Measurements from ENCODE around the gene NRXN3. TPM values are rescaled to one million over a fixed set of nuclear protein-coding genes. Genes with fewer than 3 reads are reported as not detected.

The NRXN3 gene
- polyA plus RNA-seq, 1 of the 3 experiments (the other 2 are of a cell fraction): 1.6 TPM

DNA sequence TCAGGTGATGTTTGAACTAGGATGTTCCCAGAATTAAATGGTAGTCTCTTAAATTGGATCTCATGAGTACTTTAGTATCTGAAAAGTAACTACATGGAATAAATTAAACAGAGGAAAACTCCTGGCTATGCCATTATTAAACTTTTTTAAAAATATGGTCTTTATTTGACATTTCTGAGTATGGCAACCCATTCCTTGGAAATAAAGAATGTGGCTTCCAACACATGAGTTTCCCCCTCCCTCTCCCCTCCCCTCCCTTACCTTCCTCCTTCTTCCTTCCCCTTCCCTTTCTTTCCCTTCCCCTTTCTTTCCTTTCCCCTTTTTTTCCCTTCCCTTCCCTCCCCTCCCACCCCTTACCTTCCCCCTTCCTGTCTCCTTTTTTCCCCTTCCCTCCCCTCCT, 1100.9 kb downstream of the NRXN3 start:
- ChIA-PET POLR2A (no interaction called here), CTCF (no interaction called here)
- H3K79me2 ChIP-seq (ENCODE audit: insufficient read depth): no peaks in the 10 kb centered on the region; the same call in 1 of the 2 replicates
- TF ChIP-seq RFX5 (IDR thresholded peaks at IDR 0.05; ENCODE audit: low read length) (no peak), MXI1 (IDR thresholded peaks at IDR 0.05; ENCODE audit: low read depth, low read length) (no peak)
- no peak overlapping the region for H3K4me3 ChIP-seq (ENCODE audit: low read depth in 2 of 2, low read length in 1 of 2)
- H2AFZ ChIP-seq (ENCODE audit: low read depth): no peak overlapping the region
- no peaks in the 10 kb centered on the region for H3K27me3 ChIP-seq (ENCODE audit: insufficient read depth)
- H3K36me3 ChIP-seq (replicated peaks in 1 of 2; ENCODE audit: control insufficient read depth in 1 of 2, insufficient read depth in 2 of 2, low read length in 1 of 2): no peaks in the 10 kb centered on the region
- H3K27ac ChIP-seq (ENCODE audit: low read depth in 2 of 2, low read length in 1 of 2): no peak overlapping the region
- no peak for DNase-seq
- H3K9me2 ChIP-seq: no peaks in the 10 kb centered on the region
- H3K4me2 ChIP-seq: no peak overlapping the region
- no peaks in the 10 kb centered on the region for H3K4me1 ChIP-seq (ENCODE audit: control insufficient read depth in 1 of 2, insufficient read depth in 2 of 2, low read depth in 1 of 2, low read length in 1 of 2)
- no peaks in the 10 kb centered on the region for H4K20me1 ChIP-seq (ENCODE audit: insufficient read depth)
- H3F3A ChIP-seq (replicated peaks; ENCODE audit: insufficient read depth): no peaks in the 10 kb centered on the region
- no peaks in the 10 kb centered on the region for H3K9me3 ChIP-seq
- no peak overlapping the region for H3K9ac ChIP-seq

DNA sequence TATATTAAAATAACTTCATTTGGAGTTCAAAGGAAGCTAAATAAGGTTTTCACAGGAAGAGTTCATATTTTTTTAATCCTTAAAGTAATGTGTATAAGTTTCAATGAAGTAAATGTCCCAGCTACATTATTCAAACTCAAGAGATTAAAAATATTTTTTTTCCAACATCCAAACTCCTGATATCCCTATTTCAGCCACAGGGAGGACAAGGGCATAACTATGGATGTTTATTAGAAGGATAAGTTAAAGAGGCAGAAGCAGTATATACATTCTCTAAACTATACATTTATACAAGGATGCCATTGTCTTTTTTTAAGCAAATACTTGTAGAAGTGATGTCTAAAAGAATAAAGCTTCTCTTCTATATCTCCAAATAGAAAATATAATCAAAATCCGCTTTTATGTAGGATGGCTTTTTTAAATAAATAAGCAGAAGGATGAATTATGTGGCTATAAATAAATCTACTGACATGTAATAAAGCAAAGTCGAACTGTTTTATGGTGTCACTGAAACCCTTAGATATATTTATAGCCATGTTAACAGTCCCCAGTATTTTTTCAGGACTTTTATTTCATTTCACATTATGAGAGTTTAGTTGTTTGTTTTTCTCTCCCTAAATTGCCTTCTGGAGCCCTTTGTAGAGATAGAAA, 1104.6 kb downstream of the NRXN3 start:
- H3K4me3 ChIP-seq (ENCODE audit: low read depth in 2 of 2, low read length in 1 of 2): no peak overlapping the region
- DNase-seq: no peak
- H3K36me3 ChIP-seq (replicated peaks in 1 of 2; ENCODE audit: control insufficient read depth in 1 of 2, insufficient read depth in 2 of 2, low read length in 1 of 2): no peaks in the 10 kb centered on the region
- peak overlapping the region; percentile 30; the same call in 1 of the 2 replicates for H2AFZ ChIP-seq (ENCODE audit: low read depth)
- H3K27ac ChIP-seq (ENCODE audit: low read depth in 2 of 2, low read length in 1 of 2): no peak overlapping the region
- no peaks in the 10 kb centered on the region for H3K9me2 ChIP-seq
- no peaks in the 10 kb centered on the region for H3K27me3 ChIP-seq (ENCODE audit: insufficient read depth)
- WGBS (ENCODE audit: low lambda C conversion rate): 47% methylated on average over 2 of the region's 2 CpGs
- H3K79me2 ChIP-seq (ENCODE audit: insufficient read depth): no peaks in the 10 kb centered on the region; the same call in 1 of the 2 replicates
- no peaks in the 10 kb centered on the region for H3K9me3 ChIP-seq
- no peaks in the 10 kb centered on the region for H4K20me1 ChIP-seq (ENCODE audit: insufficient read depth)
- ChIA-PET POLR2A (no interaction called here), CTCF (no interaction called here)
- no peak overlapping the region for H3K9ac ChIP-seq
- H3K4me1 ChIP-seq (ENCODE audit: control insufficient read depth in 1 of 2, insufficient read depth in 2 of 2, low read depth in 1 of 2, low read length in 1 of 2): peaks cover 0 to 10% of the 10 kb centered on the region in 2 experiments; a peak in 1 of 4 replicates
- H3F3A ChIP-seq (replicated peaks; ENCODE audit: insufficient read depth): no peaks in the 10 kb centered on the region
- H3K4me2 ChIP-seq: no peak overlapping the region
- TF ChIP-seq FOSL2 (IDR thresholded peaks at IDR 0.05; ENCODE audit: borderline replicate concordance, low read depth) (no peak), RAD21 (IDR thresholded peaks at IDR 0.05; ENCODE audit: low read length) (peak; percentile 18; the same call in 1 of the 2 replicates), CHD2 (IDR thresholded peaks at IDR 0.05; ENCODE audit: low read length, partially characterized antibody) (no peak)
- TF ChIP-seq, protein P1, sequence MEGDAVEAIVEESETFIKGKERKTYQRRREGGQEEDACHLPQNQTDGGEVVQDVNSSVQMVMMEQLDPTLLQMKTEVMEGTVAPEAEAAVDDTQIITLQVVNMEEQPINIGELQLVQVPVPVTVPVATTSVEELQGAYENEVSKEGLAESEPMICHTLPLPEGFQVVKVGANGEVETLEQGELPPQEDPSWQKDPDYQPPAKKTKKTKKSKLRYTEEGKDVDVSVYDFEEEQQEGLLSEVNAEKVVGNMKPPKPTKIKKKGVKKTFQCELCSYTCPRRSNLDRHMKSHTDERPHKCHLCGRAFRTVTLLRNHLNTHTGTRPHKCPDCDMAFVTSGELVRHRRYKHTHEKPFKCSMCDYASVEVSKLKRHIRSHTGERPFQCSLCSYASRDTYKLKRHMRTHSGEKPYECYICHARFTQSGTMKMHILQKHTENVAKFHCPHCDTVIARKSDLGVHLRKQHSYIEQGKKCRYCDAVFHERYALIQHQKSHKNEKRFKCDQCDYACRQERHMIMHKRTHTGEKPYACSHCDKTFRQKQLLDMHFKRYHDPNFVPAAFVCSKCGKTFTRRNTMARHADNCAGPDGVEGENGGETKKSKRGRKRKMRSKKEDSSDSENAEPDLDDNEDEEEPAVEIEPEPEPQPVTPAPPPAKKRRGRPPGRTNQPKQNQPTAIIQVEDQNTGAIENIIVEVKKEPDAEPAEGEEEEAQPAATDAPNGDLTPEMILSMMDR (IDR thresholded peaks at IDR 0.05): peak; percentile 56
- TF ChIP-seq, protein P2, sequence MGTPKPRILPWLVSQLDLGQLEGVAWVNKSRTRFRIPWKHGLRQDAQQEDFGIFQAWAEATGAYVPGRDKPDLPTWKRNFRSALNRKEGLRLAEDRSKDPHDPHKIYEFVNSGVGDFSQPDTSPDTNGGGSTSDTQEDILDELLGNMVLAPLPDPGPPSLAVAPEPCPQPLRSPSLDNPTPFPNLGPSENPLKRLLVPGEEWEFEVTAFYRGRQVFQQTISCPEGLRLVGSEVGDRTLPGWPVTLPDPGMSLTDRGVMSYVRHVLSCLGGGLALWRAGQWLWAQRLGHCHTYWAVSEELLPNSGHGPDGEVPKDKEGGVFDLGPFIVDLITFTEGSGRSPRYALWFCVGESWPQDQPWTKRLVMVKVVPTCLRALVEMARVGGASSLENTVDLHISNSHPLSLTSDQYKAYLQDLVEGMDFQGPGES (IDR thresholded peaks at IDR 0.05; ENCODE audit: low read depth, low read length): no peak

DNA sequence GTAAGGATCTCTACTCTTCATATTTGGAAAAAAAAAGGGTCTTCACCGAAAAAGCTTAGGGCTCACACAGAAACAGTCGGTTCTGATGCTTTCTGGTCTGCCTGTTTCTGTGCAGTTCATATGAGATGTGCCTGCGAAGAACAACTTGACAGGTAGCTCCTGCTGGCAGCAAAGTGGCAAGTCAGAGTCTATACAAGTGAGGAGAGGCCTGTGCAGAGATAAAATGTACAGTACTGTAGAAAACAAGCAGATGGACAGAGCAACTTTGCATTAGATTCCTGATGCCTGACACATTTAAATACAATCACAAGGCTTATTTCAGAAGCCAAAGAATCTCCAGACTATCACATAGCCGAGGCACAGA, 1105.1 kb downstream of the NRXN3 start:
- Histone ChIP-seq H3K27ac (ENCODE audit: low read depth in 2 of 2, low read length in 1 of 2) (no peak overlapping the region), H3K36me3 (replicated peaks in 1 of 2; ENCODE audit: control insufficient read depth in 1 of 2, insufficient read depth in 2 of 2, low read length in 1 of 2) (no peaks in the 10 kb centered on the region), H3K79me2 (ENCODE audit: insufficient read depth) (no peaks in the 10 kb centered on the region; the same call in 1 of the 2 replicates), H2AFZ (ENCODE audit: low read depth) (no peak overlapping the region), H3K4me1 (ENCODE audit: control insufficient read depth in 1 of 2, insufficient read depth in 2 of 2, low read depth in 1 of 2, low read length in 1 of 2) (peaks cover 0 to 11% of the 10 kb centered on the region in 2 experiments; a peak in 1 of 4 replicates), H3K9ac (no peak overlapping the region), H3K9me3 (no peaks in the 10 kb centered on the region), H3K4me2 (no peak overlapping the region), H3K9me2 (no peaks in the 10 kb centered on the region), H3K4me3 (ENCODE audit: low read depth in 2 of 2, low read length in 1 of 2) (no peak overlapping the region), H4K20me1 (ENCODE audit: insufficient read depth) (no peaks in the 10 kb centered on the region), H3F3A (replicated peaks; ENCODE audit: insufficient read depth) (no peaks in the 10 kb centered on the region), H3K27me3 (ENCODE audit: insufficient read depth) (no peaks in the 10 kb centered on the region)
- DNase-seq: no peak
- POLR2A ChIA-PET: no interaction called here
- CTCF ChIA-PET: no interaction called here
- WGBS (ENCODE audit: low lambda C conversion rate): 34% methylated on average over 4 of the region's 4 CpGs
- TF ChIP-seq TCF12 (IDR thresholded peaks at IDR 0.05) (no peak), GATA2 (CRISPR knock-in tag; IDR thresholded peaks at IDR 0.05) (no peak), EP300 (IDR thresholded peaks at IDR 0.05; ENCODE audit: borderline replicate concordance in 1 of 2, low read depth in 1 of 2, low read length in 1 of 2) (no peak), SMC3 (IDR thresholded peaks at IDR 0.05; ENCODE audit: low read depth, low read length) (no peak), ELF1 (IDR thresholded peaks at IDR 0.05) (no peak), EZH2phosphoT487 (IDR thresholded peaks at IDR 0.05; ENCODE audit: borderline replicate concordance, low read depth) (no peak), MEF2A (IDR thresholded peaks at IDR 0.05; ENCODE audit: borderline replicate concordance, low read depth) (no peak), FOXJ3 (CRISPR knock-in tag; IDR thresholded peaks at IDR 0.05) (no peak), POLR2AphosphoS5 (IDR thresholded peaks at IDR 0.05; ENCODE audit: low read depth, low read length) (no peak), FOSL2 (IDR thresholded peaks at IDR 0.05; ENCODE audit: borderline replicate concordance, low read depth) (no peak), JUND (IDR thresholded peaks at IDR 0.05) (no peak)
- TF ChIP-seq, protein P3, sequence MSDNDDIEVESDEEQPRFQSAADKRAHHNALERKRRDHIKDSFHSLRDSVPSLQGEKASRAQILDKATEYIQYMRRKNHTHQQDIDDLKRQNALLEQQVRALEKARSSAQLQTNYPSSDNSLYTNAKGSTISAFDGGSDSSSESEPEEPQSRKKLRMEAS (IDR thresholded peaks at IDR 0.05; ENCODE audit: low read depth): no peak
- TF ChIP-seq, protein P4, sequence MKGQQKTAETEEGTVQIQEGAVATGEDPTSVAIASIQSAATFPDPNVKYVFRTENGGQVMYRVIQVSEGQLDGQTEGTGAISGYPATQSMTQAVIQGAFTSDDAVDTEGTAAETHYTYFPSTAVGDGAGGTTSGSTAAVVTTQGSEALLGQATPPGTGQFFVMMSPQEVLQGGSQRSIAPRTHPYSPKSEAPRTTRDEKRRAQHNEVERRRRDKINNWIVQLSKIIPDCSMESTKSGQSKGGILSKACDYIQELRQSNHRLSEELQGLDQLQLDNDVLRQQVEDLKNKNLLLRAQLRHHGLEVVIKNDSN (IDR thresholded peaks at IDR 0.05; ENCODE audit: borderline replicate concordance, low read depth): no peak

Data from SK-N-SH (cell line).